Prostate gland (tissue), 2 donors: ENCODE results near the gene TNFSF11.

Experiments
- CTCF ChIP-seq, 4 experiments: fragments of 200-600 bp in 2 of 4; fragments of 450-650 bp in 2 of 4; sonication (generic) in 2 of 4; IDR thresholded peaks; 1 replicate in 3 of 4; 2 replicates in 1 of 4; pipeline ENCODE4 v1.5.1; 2016 to 2019; ENCODE audit warnings: antibody characterized with exemption in 4 of 4, mild to moderate bottlenecking in 2 of 4, moderate library complexity in 2 of 4
- POLR2AphosphoS5 ChIP-seq: sonication (generic); formaldehyde crosslinking; IDR thresholded peaks from one replicate; pipeline ENCODE4 v1.6.1; 2017; ENCODE audit warnings: antibody characterized with exemption

GRCh38 chr13:42526804-42527203 lies 47.1 kb upstream of the TNFSF11 start:
- TF ChIP-seq CTCF (IDR thresholded peaks at IDR 0.05): no peak
- TF ChIP-seq POLR2AphosphoS5: no peak
